H1 (cell line): ENCODE measurements around the gene GPS1. TPM values are rescaled to one million over a fixed set of nuclear protein-coding genes. Genes with fewer than 3 reads are reported as not detected.

ENCODE experiments used
- HDAC6 ChIP-seq: IDR thresholded peaks from one replicate; pipeline ENCODE4 v1.7.1; 2012; ENCODE audit warnings: low read depth, mild to moderate bottlenecking, inconsistent platforms, low read length, moderate library complexity
- POLR2A ChIP-seq, 2 experiments: IDR thresholded peaks; 1 replicate in 1 of 2; 2 replicates in 1 of 2; pipeline ENCODE4 v1.6.1; 2011; ENCODE audit warnings: low read depth in 2 of 2, low read length in 2 of 2, mild to moderate bottlenecking in 2 of 2; ENCODE audit errors: control extremely low read depth in 1 of 2
- SP4 ChIP-seq: IDR thresholded peaks from 2 replicates; pipeline ENCODE4 v1.6.1; 2012; ENCODE audit warnings: low read length, inconsistent platforms
- polyA plus RNA-seq, 7 experiments: library from polyadenylated mRNA; depleted of rRNA in 3 of 7; stranded (reverse) in 5 of 7; unstranded in 2 of 7; fragments of >200 nt in 5 of 7; fragments of 200-250 nt in 2 of 7; gene quantifications; 1 replicate in 5 of 7; 2 replicates in 1 of 7; 4 replicates in 1 of 7; pipeline versions ENCODE4 v1.2.1 to v1.2.3, GENCODE V29; 2011 to 2013; ENCODE audit warnings: missing spikeins in 2 of 7, mixed read lengths in 2 of 7
- total RNA-seq: library from RNA; stranded (reverse); fragmentation: NEBNext Ultra II Directional; extraction: Animal tissue kit (Norgen Biotek cat#: 25700); gene quantifications from 2 replicates; pipeline ENCODE4 v1.2.1, GENCODE V29; 2021

GPS1 gene
- total and polyA plus RNA-seq, 2 of the 8 experiments (the other 6 are each of a cell fraction or from before 2014, with no cell fraction given), result 153 to 277 TPM

GRCh38 chr17:82063424-82064415 is 12.0 kb downstream of the GPS1 start (continued):
- TF ChIP-seq SP4 (no peak), HDAC6 (no peak), POLR2A (IDR thresholded peaks at IDR 0.05; ENCODE audit: control extremely low read depth in 1 of 2, low read depth in 2 of 2, low read length in 2 of 2) (no peak)
- TF ChIP-seq, all 59 proteins: peak for 0
